Measurements from ENCODE around the gene ASTN1.

DNA sequence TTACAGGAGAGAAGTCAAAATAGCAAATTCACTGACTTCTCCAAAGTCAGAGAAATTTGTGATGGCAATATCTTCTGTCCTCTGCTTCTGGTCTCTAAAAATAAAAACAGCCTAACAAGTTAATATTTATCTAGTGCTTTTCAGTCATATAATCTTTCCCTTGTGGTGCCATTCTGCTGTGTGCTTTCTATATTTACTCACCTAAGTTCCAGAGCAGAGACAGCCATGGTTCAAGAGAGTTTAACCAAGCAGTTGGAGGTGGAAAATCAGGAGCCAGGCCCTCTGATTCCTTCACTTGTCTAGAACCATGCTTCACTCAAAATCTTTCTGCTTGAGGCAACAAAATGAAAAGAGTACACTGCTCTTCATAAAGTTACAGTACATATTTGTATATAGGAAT lies 45.6 kb upstream of the ASTN1 start:
- TF ChIP-seq MYNN (tag by site-specific recombination; IDR thresholded peaks at IDR 0.05; ENCODE audit: borderline replicate concordance): no peak
- no peak for TF ChIP-seq MZF1 (tag by site-specific recombination; IDR thresholded peaks at IDR 0.05; ENCODE audit: borderline replicate concordance)
- TF ChIP-seq REST (tag by site-specific recombination; IDR thresholded peaks at IDR 0.05): no peak
- TF ChIP-seq KLF1 (tag by site-specific recombination; IDR thresholded peaks at IDR 0.05): no peak
- TF ChIP-seq, protein P1, sequence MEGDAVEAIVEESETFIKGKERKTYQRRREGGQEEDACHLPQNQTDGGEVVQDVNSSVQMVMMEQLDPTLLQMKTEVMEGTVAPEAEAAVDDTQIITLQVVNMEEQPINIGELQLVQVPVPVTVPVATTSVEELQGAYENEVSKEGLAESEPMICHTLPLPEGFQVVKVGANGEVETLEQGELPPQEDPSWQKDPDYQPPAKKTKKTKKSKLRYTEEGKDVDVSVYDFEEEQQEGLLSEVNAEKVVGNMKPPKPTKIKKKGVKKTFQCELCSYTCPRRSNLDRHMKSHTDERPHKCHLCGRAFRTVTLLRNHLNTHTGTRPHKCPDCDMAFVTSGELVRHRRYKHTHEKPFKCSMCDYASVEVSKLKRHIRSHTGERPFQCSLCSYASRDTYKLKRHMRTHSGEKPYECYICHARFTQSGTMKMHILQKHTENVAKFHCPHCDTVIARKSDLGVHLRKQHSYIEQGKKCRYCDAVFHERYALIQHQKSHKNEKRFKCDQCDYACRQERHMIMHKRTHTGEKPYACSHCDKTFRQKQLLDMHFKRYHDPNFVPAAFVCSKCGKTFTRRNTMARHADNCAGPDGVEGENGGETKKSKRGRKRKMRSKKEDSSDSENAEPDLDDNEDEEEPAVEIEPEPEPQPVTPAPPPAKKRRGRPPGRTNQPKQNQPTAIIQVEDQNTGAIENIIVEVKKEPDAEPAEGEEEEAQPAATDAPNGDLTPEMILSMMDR (tag by site-specific recombination; IDR thresholded peaks at IDR 0.05): no peak
- TF ChIP-seq ZNF416 (tag by site-specific recombination; IDR thresholded peaks at IDR 0.05): no peak
- no peak for TF ChIP-seq PRDM1 (tag by site-specific recombination; IDR thresholded peaks at IDR 0.05)
- TF ChIP-seq ZNF292 (tag by site-specific recombination; IDR thresholded peaks at IDR 0.05; ENCODE audit: borderline replicate concordance, low read depth): no peak
- TF ChIP-seq, protein P2, sequence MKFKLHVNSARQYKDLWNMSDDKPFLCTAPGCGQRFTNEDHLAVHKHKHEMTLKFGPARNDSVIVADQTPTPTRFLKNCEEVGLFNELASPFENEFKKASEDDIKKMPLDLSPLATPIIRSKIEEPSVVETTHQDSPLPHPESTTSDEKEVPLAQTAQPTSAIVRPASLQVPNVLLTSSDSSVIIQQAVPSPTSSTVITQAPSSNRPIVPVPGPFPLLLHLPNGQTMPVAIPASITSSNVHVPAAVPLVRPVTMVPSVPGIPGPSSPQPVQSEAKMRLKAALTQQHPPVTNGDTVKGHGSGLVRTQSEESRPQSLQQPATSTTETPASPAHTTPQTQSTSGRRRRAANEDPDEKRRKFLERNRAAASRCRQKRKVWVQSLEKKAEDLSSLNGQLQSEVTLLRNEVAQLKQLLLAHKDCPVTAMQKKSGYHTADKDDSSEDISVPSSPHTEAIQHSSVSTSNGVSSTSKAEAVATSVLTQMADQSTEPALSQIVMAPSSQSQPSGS (tag by site-specific recombination; IDR thresholded peaks at IDR 0.05; ENCODE audit: low read depth): no peak
- no peak for TF ChIP-seq YY1 (tag by site-specific recombination; IDR thresholded peaks at IDR 0.05)
- TF ChIP-seq ZNF114 (tag by site-specific recombination; IDR thresholded peaks at IDR 0.05): no peak
